Liver (tissue), 3 donors: ENCODE results near the gene DOCK9.

Experiments used
- ATF3 ChIP-seq: IDR thresholded peaks from 2 replicates; pipeline ENCODE4 v1.6.1; 2016; ENCODE audit warnings: antibody characterized with exemption
- CTCF ChIP-seq: fragments of 150-350 bp; IDR thresholded peaks from 2 replicates; pipeline ENCODE4 v1.5.1; 2017; ENCODE audit warnings: improper control_type of control experiment, low read depth, low read length; ENCODE audit not compliant: missing input control
- EGR1 ChIP-seq, 2 donors: IDR thresholded peaks; 2 replicates each; pipeline ENCODE4 v1.6.1; 2016 to 2018; ENCODE audit warnings: antibody characterized with exemption in 2 of 2, low read depth in 2 of 2
- JUND ChIP-seq, 2 donors: IDR thresholded peaks; 2 replicates each; pipeline ENCODE4 v1.6.1; 2016; ENCODE audit warnings: antibody characterized with exemption in 2 of 2
- MAX ChIP-seq: IDR thresholded peaks from 2 replicates; pipeline ENCODE4 v1.6.1; 2016; ENCODE audit warnings: antibody characterized with exemption
- NR2F2 ChIP-seq: IDR thresholded peaks from 2 replicates; pipeline ENCODE4 v1.6.1; 2016; ENCODE audit warnings: antibody characterized with exemption
- RAD21 ChIP-seq, 2 donors: IDR thresholded peaks; 2 replicates each; pipeline ENCODE4 v1.6.1; 2016; ENCODE audit warnings: antibody characterized with exemption in 2 of 2, mild to moderate bottlenecking in 2 of 2
- REST ChIP-seq: IDR thresholded peaks from 2 replicates; pipeline ENCODE4 v1.6.1; 2016; ENCODE audit warnings: antibody characterized with exemption, mild to moderate bottlenecking
- TAF1 ChIP-seq: conservative IDR thresholded peaks from 2 replicates; pipeline ENCODE4 v1.6.1; 2016; ENCODE audit warnings: antibody characterized with exemption, mild to moderate bottlenecking
- YY1 ChIP-seq: IDR thresholded peaks from 2 replicates; pipeline ENCODE4 v1.6.1; 2016; ENCODE audit warnings: antibody characterized with exemption, mild to moderate bottlenecking
- donor health status: healthy.
- donor health status: healthy.

- TF ChIP-seq REST, result no peak
- TF ChIP-seq CTCF, result no peak
- no peak for TF ChIP-seq YY1
- TF ChIP-seq TAF1, result no peak
- no peak for TF ChIP-seq ATF3
- no peak for TF ChIP-seq NR2F2
- TF ChIP-seq JUND (IDR thresholded peaks at IDR 0.05), result no peak
- TF ChIP-seq EGR1 (IDR thresholded peaks at IDR 0.05; ENCODE audit: low read depth in 2 of 2), result no peak
- no peak for TF ChIP-seq MAX
- TF ChIP-seq RAD21 (IDR thresholded peaks at IDR 0.05), result no peak
Observed at GRCh38 chr13:98871727-98872126, 106.1 kb downstream of the DOCK9 start.
